Activated naive CD8-positive, alpha-beta T cell treated with anti-CD3 and anti-CD28 coated beads, Interleukin-2, amount 50 U/mL, for 16 hours (primary cell): Measurements from ENCODE around the gene WIZ.

Experiments used
- DNase-seq: peaks from one replicate; pipeline ENCODE4 v3.0.0-alpha.2; 2020; ENCODE audit warnings: low read depth, low spot score

Gene WIZ

GRCh38 chr19:15464394-15465385 lies 14.9 kb upstream of the WIZ start, which contains the start of gene RASAL3:
RASAL3 (minus strand) TSS chr19:15464544; CDS start chr19:15464358, 186 bp downstream.
- no peak for DNase-seq

- peak; percentile 51 for DNase-seq
Observed at GRCh38 chr19:15463861-15464371, 14.2 kb upstream of the WIZ start.

- no peak for DNase-seq
Observed at GRCh38 chr19:15461694-15462093, 11.9 kb upstream of the WIZ start.

- no peak for DNase-seq
Observed at GRCh38 chr19:15457701-15458484, 8.1 kb upstream of the WIZ start.

- DNase-seq, result no peak
Observed at GRCh38 chr19:15456871-15457700, 7.3 kb upstream of the WIZ start.

- DNase-seq, result no peak
Observed at GRCh38 chr19:15456441-15456840, 6.7 kb upstream of the WIZ start.

- DNase-seq, result no peak
Observed at GRCh38 chr19:15455996-15456395, 6.2 kb upstream of the WIZ start.

- no peak for DNase-seq
Observed at GRCh38 chr19:15453906-15454860, 4.4 kb upstream of the WIZ start.

- no peak for DNase-seq
Observed at GRCh38 chr19:15453091-15453578, 3.4 kb upstream of the WIZ start.

GRCh38 chr19:15452111-15453047 lies 2.6 kb upstream of the WIZ start:
- DNase-seq, result no peak

- DNase-seq, result no peak
Observed at GRCh38 chr19:15450528-15450890, 753 bp upstream of the WIZ start.

- no peak for DNase-seq
Observed at GRCh38 chr19:15448778-15449619, 757 bp downstream of the WIZ start.

GRCh38 chr19:15448044-15448777 lies 1.5 kb downstream of the WIZ start:
- DNase-seq, result no peak

- DNase-seq, result no peak
Observed at GRCh38 chr19:15447057-15447456, 2.7 kb downstream of the WIZ start.

- no peak for DNase-seq
Observed at GRCh38 chr19:15445807-15446376, 3.9 kb downstream of the WIZ start.

GRCh38 chr19:15445227-15445605 lies 4.5 kb downstream of the WIZ start:
- no peak for DNase-seq
